Common myeloid progenitor, CD34-positive (primary cell): Measurements from ENCODE around the gene CDC20.
A peak's percentile ranks its signal among the peaks of the same experiment; 100 is the strongest.
"Not testable (repeated sequence)": the region's sequence is repeated elsewhere in the genome, so short reads cannot be mapped to it uniquely, and the experiment has no call there.

Source experiments
- CTCF ChIA-PET: fragments of 350-600 bp; sonication (Branson Sonifier 250); formaldehyde crosslinking; loops from one replicate; lab custom pipeline; 2021; ENCODE audit warnings: antibody characterized with exemption; lab: Charles Lee
- POLR2A ChIA-PET: fragments of 350-600 bp; sonication (Branson Sonifier 250); formaldehyde crosslinking; loops from one replicate; lab custom pipeline; 2021; ENCODE audit warnings: antibody characterized with exemption; lab: Charles Lee
- DNase-seq, 3 donors: peaks; one replicate each; pipeline versions ENCODE4 v3.0.0 to v3.0.0-alpha.2; 2013
- H3K27ac ChIP-seq, 2 experiments: 1 replicate in 1 of 2; 2 replicates in 1 of 2; pipeline ENCODE4 v1.7.0; 2013; ENCODE audit warnings: inconsistent platforms in 2 of 2, low read length in 2 of 2, mild to moderate bottlenecking in 2 of 2, low read depth in 1 of 2, moderate library complexity in 1 of 2; ENCODE audit not compliant: severe bottlenecking in 2 of 2, insufficient read depth in 1 of 2, poor library complexity in 1 of 2
- H3K27me3 ChIP-seq, 5 experiments: replicated peaks in 2 of 5; 1 replicate in 3 of 5; 2 replicates in 2 of 5; pipeline versions ENCODE4 v1.6.1 to v1.7.0; 2013; ENCODE audit warnings: low read length in 4 of 5, mild to moderate bottlenecking in 2 of 5, moderate library complexity in 2 of 5, inconsistent platforms in 1 of 5; ENCODE audit not compliant: insufficient read depth in 5 of 5, control insufficient read depth in 4 of 5
- H3K36me3 ChIP-seq, 4 experiments: 1 replicate in 2 of 4; 2 replicates in 2 of 4; pipeline versions ENCODE4 v1.6.1 to v1.7.0; 2013; ENCODE audit warnings: low read length in 3 of 4, control low read depth in 1 of 4, mild to moderate bottlenecking in 1 of 4; ENCODE audit not compliant: control insufficient read depth in 4 of 4, insufficient read depth in 4 of 4
- H3K4me1 ChIP-seq, 4 experiments: 1 replicate in 3 of 4; 2 replicates in 1 of 4; pipeline versions ENCODE4 v1.6.1 to v1.7.1; 2013; ENCODE audit warnings: low read length in 3 of 4, mild to moderate bottlenecking in 3 of 4, control low read depth in 1 of 4, inconsistent platforms in 1 of 4, moderate library complexity in 1 of 4; ENCODE audit not compliant: control insufficient read depth in 4 of 4, insufficient read depth in 4 of 4; ENCODE audit errors: control extremely low read depth in 1 of 4
- H3K4me3 ChIP-seq, 7 experiments: 1 replicate in 4 of 7; 2 replicates in 3 of 7; pipeline versions ENCODE4 v1.5.1 to v1.7.0; 2013; ENCODE audit warnings: mild to moderate bottlenecking in 7 of 7, low read length in 6 of 7, moderate library complexity in 6 of 7, inconsistent platforms in 2 of 7, low read depth in 2 of 7, control low read depth in 1 of 7; ENCODE audit not compliant: insufficient read depth in 4 of 7, control insufficient read depth in 1 of 7; ENCODE audit errors: extremely low read depth in 1 of 7
- H3K9me3 ChIP-seq, 5 experiments: 1 replicate in 4 of 5; 2 replicates in 1 of 5; pipeline versions ENCODE4 v1.6.1 to v1.7.1; 2013; ENCODE audit warnings: low read length in 4 of 5, mild to moderate bottlenecking in 2 of 5, inconsistent platforms in 1 of 5, low read depth in 1 of 5, moderate library complexity in 1 of 5; ENCODE audit not compliant: control insufficient read depth in 4 of 5, insufficient read depth in 2 of 5; ENCODE audit errors: control extremely low read depth in 1 of 5
- WGBS: methylation state at CpG from one replicate; pipeline ENCODE4 v1.1.5; 2013; ENCODE audit not compliant: insufficient coverage; 5-methylcytosine and 5-hydroxymethylcytosine counted together

The CDC20 gene

DNA sequence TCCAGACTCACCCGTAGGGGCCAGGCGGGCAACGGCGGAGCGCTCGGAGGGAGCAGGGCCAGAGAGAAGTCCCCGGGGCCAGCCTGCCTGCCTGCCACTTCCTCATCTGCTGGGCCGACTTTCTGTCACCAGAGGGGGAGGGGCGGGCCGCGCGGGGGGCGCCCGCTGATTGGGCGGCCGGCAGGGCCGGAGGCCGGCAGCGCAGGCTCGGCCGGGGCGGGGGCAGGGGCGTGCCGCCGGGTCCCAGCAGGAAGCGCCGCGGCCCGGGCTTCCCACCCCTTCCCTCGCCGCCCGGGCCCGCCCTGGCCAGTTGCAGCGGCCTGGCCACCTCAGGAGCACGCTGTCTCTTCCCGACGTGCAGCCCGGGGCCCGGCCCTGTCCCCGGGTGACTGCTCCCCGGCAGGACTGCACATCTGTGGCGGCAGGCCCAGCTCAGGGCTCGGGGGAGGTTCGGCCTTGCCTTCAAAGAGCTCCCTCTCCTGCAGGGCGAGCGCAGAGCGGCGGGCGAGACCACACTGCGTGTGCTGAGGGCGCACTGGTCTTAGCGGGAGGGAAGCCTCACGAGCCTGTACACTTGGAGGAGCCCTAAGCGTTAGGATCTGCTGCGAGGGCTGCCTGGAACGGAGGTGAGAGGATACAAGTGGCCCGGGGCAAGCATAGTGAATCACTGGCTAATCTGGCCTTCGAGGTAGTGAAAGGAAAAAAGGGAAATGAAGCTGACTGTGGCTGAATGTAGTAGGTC lies 9.3 kb downstream of the CDC20 start, which contains the start of gene ELOVL1:
Gene ELOVL1, minus strand, starts transcription at position 108 of the 742 bp plus-strand sequence. CDS start 2,402 bp downstream, outside the sequence.
- WGBS: 0% methylated on average over 53 of the region's 58 CpGs
- Histone ChIP-seq H3K36me3 (peaks cover 5 to 28% (median 21%) of the 10 kb centered on the region in 4 experiments), H3K4me1 (peaks cover 5 to 25% (median 22%) of the 10 kb centered on the region in 4 experiments), H3K27me3 (no peaks in the 10 kb centered on the region), H3K4me3 (peak within 1 kb of the TSS; percentile 57 to 90 (median 80)), H3K27ac (peak within 1 kb of the TSS; percentile 29 to 83), H3K9me3 (no peaks in the 10 kb centered on the region)
- POLR2A ChIA-PET: interaction anchor here (0.9 to 1.8 kb wide), 4 partner anchors 10 to 130 kb away, joined by 3 to 8 read pairs (median 4); partner anchors contain the start of genes CDC20, MED8 and SZT2
- CTCF ChIA-PET: interaction anchor here (0.7 to 1.6 kb wide), 8 partner anchors 14 to 100 kb away, joined by 3 to 6 read pairs (median 3); partner anchors contain the start of genes MED8 and SZT2
- peak; percentile 88 to 93 (median 90) for DNase-seq

- WGBS: 6% methylated on average over 5 of the region's 6 CpGs
- Histone ChIP-seq H3K36me3 (peaks cover 5 to 24% (median 16%) of the 10 kb centered on the region in 4 experiments), H3K27ac (peak overlapping the region in 1 of 2 experiments; percentile 73), H3K4me1 (peaks cover 5 to 25% (median 22%) of the 10 kb centered on the region in 4 experiments), H3K9me3 (no peaks in the 10 kb centered on the region), H3K27me3 (no peaks in the 10 kb centered on the region), H3K4me3 (peak overlapping the region in 6 of 7 experiments; percentile 76 to 90 (median 82))
- POLR2A ChIA-PET: interaction anchor here (0.9 to 1.8 kb wide), 4 partner anchors 10 to 130 kb away, joined by 3 to 8 read pairs (median 4); partner anchors contain the start of genes CDC20, MED8 and SZT2
- no peak for DNase-seq
- CTCF ChIA-PET: interaction anchor here (0.7 to 1.6 kb wide), 8 partner anchors 13 to 100 kb away, joined by 3 to 6 read pairs (median 3); partner anchors contain the start of genes MED8 and SZT2
Measured at GRCh38 chr1:43368646-43369020, 9.9 kb downstream of the CDC20 start.

DNA sequence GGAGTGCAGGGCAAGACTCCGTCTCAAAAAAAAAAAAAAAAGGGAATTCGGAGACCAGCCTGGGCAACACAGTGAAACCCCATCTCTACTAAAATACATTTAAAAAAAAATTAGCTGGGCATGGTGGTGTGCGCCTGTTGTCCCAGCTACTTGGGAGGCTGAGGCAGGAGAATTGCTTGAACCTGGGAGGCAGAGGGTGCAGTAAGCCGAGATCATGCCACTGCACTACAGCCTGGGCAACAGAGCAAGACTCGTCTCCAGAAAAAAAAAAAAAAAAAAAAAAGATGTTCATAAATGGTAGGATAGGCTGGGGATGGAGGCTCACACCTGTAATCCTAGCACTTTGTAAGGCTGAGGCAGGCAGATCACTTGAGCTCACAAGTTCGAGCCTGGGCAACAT lies 11.0 kb downstream of the CDC20 start:
- Histone ChIP-seq H3K36me3 (peaks cover 0 to 12% (median 6%) of the 10 kb centered on the region in 4 experiments), H3K4me1 (peaks cover 5 to 25% (median 22%) of the 10 kb centered on the region in 4 experiments)
- DNase-seq, H3K27me3 ChIP-seq, H3K27ac ChIP-seq, POLR2A ChIA-PET, H3K4me3 ChIP-seq, H3K9me3 ChIP-seq: not testable (repeated sequence)
- 96% methylated on average over 3 of the region's 6 CpGs for WGBS
- CTCF ChIA-PET: interaction anchor here (0.6 to 1.3 kb wide), 3 partner anchors 45 to 131 kb away, joined by 3 to 4 read pairs (median 3); no protein-coding TSS in a partner anchor

GRCh38 chr1:43370564-43370963 lies 11.8 kb downstream of the CDC20 start:
- H3K27ac ChIP-seq: no peak overlapping the region
- no peaks in the 10 kb centered on the region for H3K27me3 ChIP-seq
- ChIA-PET POLR2A (no interaction called here), CTCF (interaction anchor here (0.6 to 1.3 kb wide), 3 partner anchors 17 to 46 kb away, joined by 3 to 4 read pairs (median 3); no protein-coding TSS in a partner anchor)
- H3K9me3 ChIP-seq: no peaks in the 10 kb centered on the region
- 90% methylated on average over 2 of the region's 4 CpGs for WGBS
- peaks cover 5 to 25% (median 22%) of the 10 kb centered on the region in 4 experiments for H3K4me1 ChIP-seq
- H3K36me3 ChIP-seq: peaks cover 0 to 4% (median under 1%) of the 10 kb centered on the region in 4 experiments
- no peak overlapping the region for H3K4me3 ChIP-seq
- DNase-seq: no peak

- Histone ChIP-seq H3K4me3 (no peak overlapping the region), H3K4me1 (peaks cover 5 to 13% (median 10%) of the 10 kb centered on the region in 4 experiments), H3K27me3 (no peaks in the 10 kb centered on the region), H3K27ac (no peak overlapping the region), H3K36me3 (no peaks in the 10 kb centered on the region), H3K9me3 (no peaks in the 10 kb centered on the region)
- ChIA-PET POLR2A (no interaction called here), CTCF (interaction anchor here (1.0 kb wide), 1 partner anchor 10 kb away, joined by 3 read pairs; no protein-coding TSS in a partner anchor)
- WGBS: 94% methylated on average over 2 of the region's 5 CpGs
- no peak for DNase-seq
Measured at GRCh38 chr1:43372172-43372571, 13.4 kb downstream of the CDC20 start.

DNA sequence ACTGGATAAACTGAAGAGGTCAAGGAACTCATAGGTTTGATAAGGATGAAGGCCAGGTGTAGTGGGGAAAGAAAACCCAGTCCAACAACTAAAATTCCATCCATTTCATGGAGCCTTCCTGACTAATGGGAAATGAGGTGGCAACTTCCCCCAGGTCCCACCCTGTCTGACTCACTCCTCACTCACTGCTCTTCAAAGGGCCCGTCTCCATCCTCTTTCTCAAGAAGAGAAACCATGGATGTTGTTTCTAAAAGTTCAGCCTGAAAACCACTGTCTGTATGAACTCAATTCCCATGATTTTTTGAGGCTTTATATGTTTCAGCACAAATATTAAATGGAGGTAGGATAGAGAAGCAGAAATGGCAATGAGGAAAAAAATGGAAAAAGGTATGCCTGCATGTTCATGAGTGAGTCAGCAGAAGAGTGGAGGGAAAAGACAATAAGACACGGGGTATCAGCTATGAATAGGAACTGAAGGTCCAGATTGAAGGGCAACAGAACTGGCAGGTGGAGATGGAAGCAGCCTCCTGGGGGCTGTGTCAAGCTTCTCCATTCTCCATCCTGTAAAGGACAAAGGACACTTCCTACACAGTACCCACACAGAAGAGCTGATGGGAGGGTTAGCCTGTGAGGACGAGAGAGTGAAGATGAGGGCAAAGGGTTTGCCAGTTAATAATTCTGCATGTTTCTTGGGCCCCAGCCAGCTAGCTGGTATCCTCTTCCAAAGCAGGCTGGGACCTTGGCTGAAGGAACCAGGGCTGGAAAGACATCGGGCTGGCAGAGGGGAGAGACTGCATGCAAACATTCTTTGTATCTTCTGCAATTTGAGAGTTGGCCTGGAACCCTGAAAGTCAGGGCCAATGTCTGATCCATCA lies 14.5 kb downstream of the CDC20 start:
- no peak overlapping the region for H3K4me3 ChIP-seq
- H3K4me1 ChIP-seq: peaks cover 5 to 8% (median 8%) of the 10 kb centered on the region in 4 experiments
- DNase-seq: no peak
- peaks cover 0 to 1% (median 0%) of the 10 kb centered on the region in 4 experiments for H3K36me3 ChIP-seq
- H3K27ac ChIP-seq: no peak overlapping the region
- H3K9me3 ChIP-seq: no peaks in the 10 kb centered on the region
- POLR2A ChIA-PET: no interaction called here
- CTCF ChIA-PET: interaction anchor here (0.6 to 0.8 kb wide), 2 partner anchors 28 to 42 kb away, joined by 3 read pairs; no protein-coding TSS in a partner anchor
- H3K27me3 ChIP-seq: no peaks in the 10 kb centered on the region
- WGBS: 96% methylated on average over 2 of the region's 4 CpGs
